Urothelium cell line (cell line): Measurements from ENCODE around the gene ADAD1.
A peak's percentile ranks its signal among the peaks of the same experiment; 100 is the strongest.

Source experiments
- DNase-seq: peaks from one replicate; pipeline ENCODE4 v3.0.0; 2011; ENCODE audit warnings: low spot score, mixed read lengths
- FAIRE-seq: peaks from 2 replicates; lab custom pipeline; 2011; peaks lifted over from hg19 to GRCh38; lab: Jason Lieb, UNC

ADAD1 gene

DNA sequence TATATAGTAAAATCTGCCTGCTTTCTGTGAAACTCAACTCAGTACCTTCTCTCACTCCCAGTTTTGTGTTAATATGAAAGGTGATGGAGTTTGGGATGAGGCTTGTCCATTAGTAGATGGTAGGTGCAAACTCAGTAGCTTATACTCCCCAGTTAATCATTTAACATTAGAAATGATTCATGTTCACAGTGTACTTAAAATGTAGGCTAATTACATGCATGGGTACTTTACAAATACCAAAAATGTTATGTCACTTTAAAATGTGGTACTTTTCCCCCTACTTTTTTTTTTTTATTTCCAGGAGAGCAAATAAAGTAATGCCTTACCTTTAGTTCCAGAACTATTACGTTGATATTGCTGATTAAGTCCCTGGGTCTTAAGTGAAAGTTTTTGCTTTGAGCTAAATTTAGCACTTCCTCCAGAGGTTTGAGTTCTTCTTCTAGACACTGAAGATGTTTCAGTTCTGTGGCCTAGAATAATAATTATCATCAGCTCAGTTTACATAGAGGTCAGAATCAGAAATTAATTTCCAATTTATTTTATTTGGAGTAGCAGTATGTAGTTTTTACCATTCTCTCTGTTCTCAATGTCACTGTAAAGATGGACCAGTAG, 74.7 kb downstream of the ADAD1 start:
- DNase-seq (no peak), FAIRE-seq (no peak)

DNA sequence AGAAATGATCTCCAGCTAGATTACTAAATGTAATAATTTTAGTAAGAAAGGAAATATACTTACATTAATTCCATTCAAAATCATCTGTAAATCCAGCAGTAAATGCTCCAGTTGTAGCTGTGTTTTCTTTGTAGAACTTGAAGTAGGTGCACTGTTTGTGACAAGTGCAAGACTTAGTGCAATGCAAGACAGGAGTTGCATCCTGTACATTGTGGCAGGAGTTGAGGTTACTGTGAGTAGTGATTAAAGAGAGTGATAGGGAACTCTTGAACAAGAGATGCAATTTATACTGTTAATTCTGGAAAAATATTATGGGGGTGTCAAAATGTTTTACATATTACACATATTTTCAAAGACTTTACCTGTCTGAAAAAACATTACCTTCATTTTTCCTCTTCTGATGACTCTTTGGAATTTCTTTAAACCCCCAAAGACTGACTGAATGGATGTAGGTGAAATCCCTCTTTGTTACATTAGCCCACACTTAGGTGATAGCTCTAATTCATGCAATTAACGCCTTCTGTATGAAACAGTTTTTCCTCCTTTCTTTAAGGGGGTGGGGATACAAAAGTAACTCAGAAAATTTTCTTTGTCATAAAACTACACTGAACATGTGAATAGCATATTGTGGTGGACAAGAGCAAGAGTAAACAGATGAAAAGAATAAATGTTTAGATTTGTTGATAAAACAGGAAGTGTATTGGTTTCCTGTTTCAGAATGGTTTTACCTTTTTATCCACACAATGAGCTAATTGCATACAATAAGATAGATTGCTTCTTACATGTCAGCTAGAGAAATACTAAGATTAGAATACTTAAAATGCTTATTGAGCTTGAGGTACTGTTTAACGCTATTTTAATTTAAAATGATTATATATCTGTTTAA, 77.7 kb downstream of the ADAD1 start, which contains the start of gene IL2:
TSS of gene IL2 (minus strand) at position 495 of the 886 bp plus-strand sequence. CDS start at position 210, 285 bp downstream.
- DNase-seq (no peak), FAIRE-seq (no peak)

DNA sequence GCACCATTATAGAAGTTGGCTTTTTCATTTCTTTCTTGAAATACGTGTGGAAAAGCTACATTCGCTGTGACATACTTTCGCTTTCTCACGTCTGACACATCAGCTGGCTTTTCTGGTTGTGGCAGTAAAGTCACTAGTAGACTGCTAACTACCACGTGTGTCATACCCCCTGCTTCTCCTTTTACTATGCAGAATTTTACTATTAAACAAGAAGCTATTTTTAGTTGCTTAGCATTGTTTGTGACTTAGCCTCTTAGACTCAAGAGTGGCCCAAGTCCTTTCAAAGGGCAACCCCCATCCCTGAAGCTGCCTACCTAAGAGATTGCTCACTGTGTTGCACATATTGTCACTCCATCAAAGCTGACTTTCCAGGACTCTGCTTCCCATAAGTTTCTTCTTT, 79.8 kb downstream of the ADAD1 start:
- DNase-seq: peak; percentile 5
- FAIRE-seq: no peak

DNA sequence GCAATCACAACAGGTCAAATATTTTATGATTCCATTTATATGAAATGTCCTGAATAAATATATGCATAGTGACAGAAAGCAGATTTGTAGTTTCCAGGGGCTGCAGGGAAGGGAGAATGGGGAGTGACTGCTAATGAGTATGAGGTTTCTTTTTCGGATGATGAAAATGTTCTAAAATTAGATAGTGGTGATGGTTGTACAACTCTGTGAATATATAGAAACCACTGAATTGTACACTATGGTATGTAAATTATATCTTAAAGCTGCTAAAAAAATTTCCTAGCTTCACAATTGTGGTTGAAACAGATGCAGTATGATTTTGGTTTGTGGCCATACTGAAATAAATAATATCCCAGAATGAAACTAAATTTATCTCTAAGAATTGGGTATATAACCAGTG, 90.6 kb downstream of the ADAD1 start:
- FAIRE-seq (no peak), DNase-seq (no peak)

DNA sequence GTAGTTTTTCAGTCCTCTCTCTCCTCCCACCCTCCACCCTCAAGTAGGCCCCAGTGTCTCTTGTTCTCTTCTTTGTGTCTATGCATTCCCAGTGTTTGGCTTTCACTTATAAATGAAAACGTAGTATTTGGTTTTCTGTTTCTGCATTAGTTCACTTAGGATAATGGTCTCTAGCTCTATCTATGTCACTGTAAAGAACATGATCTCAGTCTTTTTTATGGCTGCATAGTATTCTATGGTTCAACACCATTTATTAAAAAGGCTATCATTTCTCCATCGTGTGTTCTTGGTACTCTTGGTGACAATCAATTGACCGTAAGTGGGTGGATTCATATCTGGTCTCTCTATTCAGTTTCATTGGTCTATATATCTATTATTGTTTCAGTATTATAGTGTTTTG, 96.4 kb downstream of the ADAD1 start:
- FAIRE-seq (no peak), DNase-seq (no peak)

DNA sequence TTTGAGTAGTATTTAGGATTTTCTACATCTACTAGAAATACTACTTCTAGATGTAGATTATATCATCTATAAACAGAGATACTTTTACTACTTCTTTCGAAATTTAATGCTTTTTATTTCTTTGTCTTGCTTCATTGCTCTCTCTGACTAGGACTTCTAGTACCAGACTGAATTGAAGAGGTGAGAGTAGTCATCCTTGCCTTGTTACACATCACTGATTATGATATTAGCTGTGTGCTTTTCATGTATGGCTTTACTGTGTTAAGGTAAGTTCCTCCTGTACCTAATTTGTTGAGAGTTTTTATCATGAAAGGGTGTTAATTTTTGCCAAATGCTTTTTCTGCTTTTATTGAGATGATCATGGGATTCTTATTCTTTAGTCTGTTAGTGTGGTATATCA, 97.3 kb downstream of the ADAD1 start:
- FAIRE-seq (no peak), DNase-seq (no peak)

DNA sequence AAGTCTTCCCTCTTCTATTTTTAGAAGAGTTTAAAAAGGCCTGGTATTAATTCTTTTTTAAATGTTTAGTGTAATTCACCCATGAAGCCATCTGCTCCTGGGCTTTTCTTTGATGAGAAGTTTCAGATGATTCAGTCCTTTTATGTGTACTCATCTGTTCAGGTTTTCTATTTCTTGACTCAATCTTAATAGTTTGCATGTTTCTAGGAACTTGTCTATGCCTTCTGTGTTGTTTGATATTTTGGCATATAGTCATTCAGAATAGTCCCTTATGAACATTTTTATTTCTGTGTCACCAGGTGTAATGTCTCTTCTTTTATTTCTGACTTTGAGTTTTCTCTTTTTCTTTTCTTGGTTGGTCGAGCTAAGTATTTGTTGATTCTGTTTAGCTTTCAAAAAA, 97.9 kb downstream of the ADAD1 start:
- DNase-seq (no peak), FAIRE-seq (no peak)
